Stimulated activated naive CD8-positive, alpha-beta T cell treated with anti-CD3 and anti-CD28 coated beads, Interleukin-15, Interleukin-2, amounts not matched to agents 100 U/mL and 50 U/mL, for 24 hours (primary cell): ENCODE data around the gene ALOX5.

Experiments
- ATAC-seq: fragments of 150-1000 bp; cut with Tn5 transposase; one replicate; pipeline ENCODE4 v1.10.0; 2021
- DNase-seq: peaks from one replicate; pipeline ENCODE4 v3.0.0; 2021

Gene ALOX5

GRCh38 chr10:45443101-45444009 lies 69.3 kb downstream of the ALOX5 start:
- no peak for ATAC-seq
- no peak for DNase-seq

GRCh38 chr10:45444022-45444421 lies 70.0 kb downstream of the ALOX5 start:
- DNase-seq (no peak), ATAC-seq (no peak)

DNA sequence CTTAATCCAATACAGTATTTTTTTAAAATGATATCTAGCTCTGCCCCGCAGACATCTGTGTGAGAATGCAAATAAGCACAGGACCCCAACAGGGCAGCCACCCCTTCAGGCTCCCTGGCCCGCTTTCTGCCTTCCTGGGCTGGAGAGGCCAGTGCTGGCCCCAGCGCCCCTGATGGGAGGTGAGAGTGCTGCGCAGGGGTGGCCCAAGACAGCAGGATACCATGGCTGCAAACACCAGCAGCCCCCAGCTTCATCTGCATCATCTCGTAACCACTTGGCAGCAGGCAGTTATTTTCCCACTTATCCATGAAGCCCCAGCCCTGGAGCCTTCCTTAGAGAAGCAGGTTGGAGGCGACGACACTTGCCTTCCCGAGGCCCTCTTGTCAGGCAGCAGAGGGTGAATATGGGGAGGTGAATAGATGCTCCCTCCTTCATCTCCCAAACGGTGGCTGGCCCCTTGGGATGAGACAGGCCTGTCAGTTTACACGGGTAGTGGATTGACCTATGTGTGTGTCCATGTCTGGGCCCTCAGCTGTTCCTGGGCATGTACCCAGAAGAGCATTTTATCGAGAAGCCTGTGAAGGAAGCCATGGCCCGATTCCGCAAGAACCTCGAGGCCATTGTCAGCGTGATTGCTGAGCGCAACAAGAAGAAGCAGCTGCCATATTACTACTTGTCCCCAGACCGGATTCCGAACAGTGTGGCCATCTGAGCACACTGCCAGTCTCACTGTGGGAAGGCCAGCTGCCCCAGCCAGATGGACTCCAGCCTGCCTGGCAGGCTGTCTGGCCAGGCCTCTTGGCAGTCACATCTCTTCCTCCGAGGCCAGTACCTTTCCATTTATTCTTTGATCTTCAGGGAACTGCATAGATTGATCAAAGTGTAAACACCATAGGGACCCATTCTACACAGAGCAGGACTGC lies 71.2 kb downstream of the ALOX5 start:
- no peak for DNase-seq
- ATAC-seq: no peak

GRCh38 chr10:45446858-45447257 lies 72.8 kb downstream of the ALOX5 start:
- DNase-seq (no peak), ATAC-seq (no peak)

- no peak for ATAC-seq
- DNase-seq: no peak
Measured at GRCh38 chr10:45447416-45447815, 73.4 kb downstream of the ALOX5 start.

GRCh38 chr10:45450866-45451265 lies 76.8 kb downstream of the ALOX5 start:
- DNase-seq (no peak), ATAC-seq (no peak)

- no peak for ATAC-seq
- DNase-seq: no peak
Measured at GRCh38 chr10:45451407-45451806, 77.4 kb downstream of the ALOX5 start.

DNA sequence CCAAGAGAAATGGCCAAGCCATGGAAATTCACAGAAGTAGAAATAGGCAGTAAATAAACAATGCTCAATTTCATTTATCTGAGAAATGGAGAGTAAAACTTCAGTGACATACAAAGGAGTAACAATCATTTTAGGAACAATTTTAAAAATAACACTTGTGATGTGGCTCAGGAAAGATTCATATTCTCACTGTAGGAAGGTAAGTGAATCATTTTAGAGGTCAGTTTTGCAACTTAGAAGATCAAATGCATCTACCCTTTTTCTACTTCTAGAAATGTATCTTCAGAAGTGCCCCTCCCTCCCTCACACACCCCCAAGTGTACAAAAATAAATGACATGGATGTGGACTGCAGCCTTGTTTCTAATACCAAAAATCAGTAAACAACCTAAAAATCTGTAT lies 78.3 kb downstream of the ALOX5 start:
- DNase-seq (no peak), ATAC-seq (no peak)

DNA sequence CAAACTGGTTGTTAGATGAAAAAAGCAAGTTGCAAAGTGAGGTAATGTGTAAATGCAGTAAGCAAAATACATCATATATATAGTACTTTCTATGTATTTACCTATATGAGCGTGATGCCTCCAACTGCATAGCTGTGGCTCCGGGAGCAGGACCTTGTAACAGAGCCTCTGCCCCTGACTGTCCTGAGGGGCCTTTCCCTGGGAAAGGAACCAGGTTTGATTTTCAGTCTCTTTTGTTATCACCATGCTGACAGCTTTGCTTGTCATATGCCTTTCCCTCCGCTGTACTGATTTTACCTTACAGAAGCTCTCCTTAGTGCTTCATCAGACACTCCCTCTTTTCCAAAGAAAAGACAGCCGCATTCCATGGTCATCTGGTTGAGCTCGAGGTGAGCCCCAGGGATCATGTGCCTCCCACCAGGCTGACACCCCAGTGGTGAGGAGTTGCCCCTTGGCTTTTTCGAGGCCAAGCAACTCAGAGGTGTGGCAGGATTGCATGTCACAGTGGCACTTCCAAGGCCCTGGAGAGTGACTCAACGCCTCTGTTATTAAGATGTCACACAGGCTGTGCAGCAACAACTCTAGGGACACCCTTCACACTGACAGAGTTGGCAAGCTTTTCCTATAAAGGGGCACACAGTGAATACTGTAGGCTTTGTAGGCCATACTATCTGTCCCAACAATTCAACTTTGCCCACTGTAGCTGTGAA lies 78.9 kb downstream of the ALOX5 start:
- DNase-seq (no peak), ATAC-seq (no peak)

GRCh38 chr10:45453639-45454255 lies 79.7 kb downstream of the ALOX5 start:
- ATAC-seq (no peak), DNase-seq (no peak)

DNA sequence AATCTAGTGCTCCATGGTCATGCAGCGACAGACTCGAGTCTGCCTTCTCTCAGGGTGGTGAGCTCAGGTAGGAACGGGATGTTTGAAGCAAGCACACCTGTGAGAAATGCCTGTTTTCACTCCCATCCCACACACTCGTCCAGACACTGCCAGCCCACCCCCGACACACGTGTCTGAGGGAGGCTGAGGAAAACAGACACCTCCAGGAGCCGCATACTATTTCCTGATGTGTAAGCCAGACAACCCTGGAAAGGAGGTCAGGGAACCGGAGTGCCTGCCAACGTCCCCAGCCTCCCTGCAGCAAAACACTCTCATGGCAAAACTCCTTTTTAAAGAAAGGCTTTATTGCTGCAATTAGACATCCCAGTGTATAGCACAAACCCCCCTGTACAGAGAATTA lies 80.2 kb downstream of the ALOX5 start:
- DNase-seq: no peak
- ATAC-seq: no peak

DNA sequence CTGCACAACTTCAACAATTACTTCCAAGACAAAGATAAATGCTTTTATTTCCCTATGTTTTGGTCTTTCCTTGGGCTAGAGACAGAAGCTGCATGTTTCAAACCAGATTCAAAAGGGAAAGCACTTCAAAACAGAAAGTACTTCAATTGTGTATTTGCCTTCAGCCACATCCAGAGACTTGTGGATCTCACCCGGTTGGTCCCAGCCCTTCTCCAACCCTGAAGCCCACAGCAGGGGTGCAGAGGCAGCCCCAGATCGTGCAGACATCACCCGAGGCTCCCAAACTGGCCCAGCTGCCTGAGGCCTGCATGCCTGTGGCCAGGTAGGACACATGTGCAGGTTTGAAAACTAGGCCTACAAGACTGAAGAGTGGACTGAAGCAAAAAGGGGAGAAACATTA lies 80.8 kb downstream of the ALOX5 start:
- DNase-seq (no peak), ATAC-seq (no peak)

DNA sequence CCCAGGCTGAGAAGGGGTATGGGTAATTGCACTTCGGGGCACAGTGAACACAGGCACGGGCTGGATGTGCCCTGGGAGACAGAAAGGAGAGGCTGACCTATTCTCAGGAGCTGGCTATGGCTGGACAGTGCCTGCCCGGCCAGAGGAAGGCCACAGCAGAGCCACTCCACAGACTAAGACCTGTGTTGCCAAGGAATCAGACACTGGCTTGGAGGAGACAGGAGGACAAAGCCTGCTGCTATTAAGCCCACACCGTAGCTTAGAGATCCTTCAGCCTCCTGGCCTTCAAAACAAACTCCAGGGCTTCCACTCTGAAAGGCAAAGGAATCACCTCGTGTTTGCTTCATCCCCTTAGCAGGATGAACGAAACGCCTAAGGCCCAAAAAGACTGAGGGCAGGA lies 82.2 kb downstream of the ALOX5 start:
- ATAC-seq: no peak
- no peak for DNase-seq

DNA sequence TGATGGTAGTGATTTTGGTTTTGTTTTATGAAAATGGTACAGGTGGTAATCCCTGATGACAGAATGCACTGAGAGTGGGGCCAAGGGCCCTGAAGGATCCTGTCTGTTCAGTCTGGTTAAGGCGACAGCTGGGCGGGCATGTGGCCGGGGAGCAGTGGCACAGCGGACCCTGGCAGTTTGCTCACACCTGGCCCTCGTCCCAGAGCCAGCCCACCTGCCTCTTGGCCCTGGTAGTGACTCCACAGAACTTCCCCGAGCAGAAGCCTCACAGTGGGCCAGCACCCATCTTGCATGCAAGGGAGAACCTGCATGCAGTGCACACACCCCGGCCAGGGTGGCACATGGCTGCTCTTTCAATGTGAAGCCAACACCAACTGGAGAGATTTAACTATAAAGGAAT lies 82.8 kb downstream of the ALOX5 start:
- ATAC-seq: no peak
- no peak for DNase-seq

- DNase-seq: no peak
- ATAC-seq: no peak
Measured at GRCh38 chr10:45457487-45457886, 83.5 kb downstream of the ALOX5 start.

- DNase-seq (no peak), ATAC-seq (no peak)
Measured at GRCh38 chr10:45460235-45460878, 86.3 kb downstream of the ALOX5 start.

GRCh38 chr10:45461034-45461433 lies 87.0 kb downstream of the ALOX5 start:
- no peak for DNase-seq

GRCh38 chr10:45463244-45464116 lies 89.5 kb downstream of the ALOX5 start:
- DNase-seq: no peak
- no peak for ATAC-seq

More at GRCh38 chr10:45461034-45461433, 87.0 kb downstream of the ALOX5 start:
- ATAC-seq: no peak

DNA sequence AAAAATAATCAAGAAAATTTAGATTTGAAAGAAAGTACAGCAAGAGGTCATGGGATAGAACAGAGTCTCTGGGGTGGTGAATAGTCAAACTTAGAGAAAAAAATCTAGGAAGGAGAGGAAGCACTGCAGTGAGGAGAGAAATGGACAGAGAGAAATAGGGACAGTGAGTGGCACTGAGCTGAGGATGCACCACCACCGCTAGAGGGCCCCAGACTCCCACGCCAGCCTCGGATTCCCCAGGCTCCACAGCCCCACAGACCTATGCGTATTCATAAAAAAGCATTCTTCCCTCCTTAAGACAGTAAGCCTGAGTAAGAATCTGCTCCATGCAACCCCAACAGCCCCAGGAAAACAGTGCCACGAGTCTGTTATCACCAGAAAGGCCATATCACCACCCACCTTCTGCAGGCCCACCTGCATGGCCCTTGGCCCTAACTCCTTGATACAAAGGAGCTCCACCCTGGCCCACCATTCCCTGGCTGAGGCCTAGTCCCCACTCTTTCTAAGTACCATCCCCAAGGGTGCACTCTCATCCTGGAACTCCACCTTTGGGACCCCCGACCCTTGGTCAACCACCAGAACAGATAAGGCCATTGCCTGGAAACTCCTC lies 91.0 kb downstream of the ALOX5 start:
- ATAC-seq: peak; percentile 94

DNA sequence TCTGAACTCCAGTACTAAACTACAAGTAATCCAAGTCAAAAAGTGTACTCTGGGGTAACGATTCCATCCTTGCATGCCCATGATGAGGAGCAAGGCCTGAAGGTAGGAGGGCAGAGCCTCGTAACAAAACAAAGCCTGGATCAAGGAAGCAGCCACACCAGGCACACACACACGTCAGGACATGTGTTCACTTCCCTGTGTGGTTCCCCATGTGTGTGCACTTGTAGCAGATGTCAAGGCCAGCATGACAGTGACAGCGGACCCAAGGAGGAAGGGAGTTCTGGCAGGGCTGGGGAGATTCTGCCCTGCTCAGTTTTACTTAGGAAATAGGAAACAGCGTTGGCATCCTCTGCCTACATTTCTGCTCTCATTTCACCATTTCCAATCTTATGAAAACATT lies 92.8 kb downstream of the ALOX5 start:
- DNase-seq (no peak), ATAC-seq (no peak)

More for the DNA sequence above, 91.0 kb downstream of the ALOX5 start:
- DNase-seq: peak; percentile 84
